Chondrocyte (in vitro differentiated cells): Measurements from ENCODE around the gene ITGB1. TPM values are rescaled to one million over a fixed set of nuclear protein-coding genes. Genes with fewer than 3 reads are reported as not detected.

Experiments used
- DNase-seq: peaks from one replicate; pipeline ENCODE4 v3.0.0; 2021; ENCODE audit warnings: mixed read lengths, low spot score
- H3K27ac Mint-ChIP-seq: one replicate; pipeline ENCODE4 v1.8.0; 2021; ENCODE audit warnings: mild to moderate bottlenecking, moderate library complexity, mixed read lengths; ENCODE audit not compliant: unreplicated experiment
- H3K27me3 Mint-ChIP-seq: 2 replicates; pipeline ENCODE4 v1.8.0; 2021; ENCODE audit warnings: low read depth, mixed read lengths
- H3K36me3 Mint-ChIP-seq: 2 replicates; pipeline ENCODE4 v1.8.0; 2021; ENCODE audit warnings: low read depth, mixed read lengths
- H3K4me1 Mint-ChIP-seq: 2 replicates; pipeline ENCODE4 v1.8.0; 2021; ENCODE audit warnings: low read depth, mild to moderate bottlenecking, mixed read lengths
- H3K4me3 Mint-ChIP-seq: one replicate; pipeline ENCODE4 v1.8.0; 2021; ENCODE audit warnings: mild to moderate bottlenecking, moderate library complexity, mixed read lengths; ENCODE audit not compliant: unreplicated experiment
- H3K9me3 Mint-ChIP-seq: 2 replicates; pipeline ENCODE4 v1.8.0; 2021; ENCODE audit warnings: low read depth, mixed read lengths
- CTCF ChIP-seq: fragments of 200-600 bp; sonication (generic); IDR thresholded peaks from 2 replicates; pipeline ENCODE4 v1.5.0; 2021; ENCODE audit warnings: antibody characterized with exemption, mild to moderate bottlenecking, moderate library complexity
- total RNA-seq: library from RNA; stranded (reverse); gene quantifications from 3 replicates; pipeline ENCODE4 v1.2.1, GENCODE V29; 2021

Gene ITGB1
- total RNA-seq, 1 donor from 2014 or later = 1,183 TPM

GRCh38 chr10:32976338-32976737, 18.3 kb upstream of the ITGB1 start:
- H3K27ac Mint-ChIP-seq = no peak overlapping the region
- H3K36me3 Mint-ChIP-seq = no peaks in the 10 kb centered on the region
- no peaks in the 10 kb centered on the region for H3K27me3 Mint-ChIP-seq
- no peak overlapping the region for H3K4me3 Mint-ChIP-seq
- DNase-seq = no peak
- TF ChIP-seq CTCF = no peak
- H3K9me3 Mint-ChIP-seq = no peaks in the 10 kb centered on the region
- peaks cover 19% of the 10 kb centered on the region for H3K4me1 Mint-ChIP-seq

- no peak overlapping the region for H3K4me3 Mint-ChIP-seq
- no peaks in the 10 kb centered on the region for H3K36me3 Mint-ChIP-seq
- H3K4me1 Mint-ChIP-seq = peaks cover 6% of the 10 kb centered on the region
- DNase-seq = no peak
- no peaks in the 10 kb centered on the region for H3K9me3 Mint-ChIP-seq
- TF ChIP-seq CTCF = no peak
- H3K27ac Mint-ChIP-seq = no peak overlapping the region
- no peaks in the 10 kb centered on the region for H3K27me3 Mint-ChIP-seq
Measured at GRCh38 chr10:32972929-32973328, 14.9 kb upstream of the ITGB1 start.

GRCh38 chr10:32972460-32972859, 14.4 kb upstream of the ITGB1 start:
- peaks cover 6% of the 10 kb centered on the region for H3K4me1 Mint-ChIP-seq
- no peak overlapping the region for H3K4me3 Mint-ChIP-seq
- no peak overlapping the region for H3K27ac Mint-ChIP-seq
- H3K36me3 Mint-ChIP-seq = no peaks in the 10 kb centered on the region
- no peak for DNase-seq
- H3K27me3 Mint-ChIP-seq = no peaks in the 10 kb centered on the region
- H3K9me3 Mint-ChIP-seq = no peaks in the 10 kb centered on the region
- no peak for TF ChIP-seq CTCF

GRCh38 chr10:32971536-32972091, 13.6 kb upstream of the ITGB1 start:
- Mint-ChIP-seq H3K27me3 (no peaks in the 10 kb centered on the region), H3K4me1 (peaks cover 6% of the 10 kb centered on the region), H3K9me3 (no peaks in the 10 kb centered on the region), H3K27ac (no peak overlapping the region), H3K4me3 (no peak overlapping the region), H3K36me3 (no peaks in the 10 kb centered on the region)
- no peak for DNase-seq
- no peak for TF ChIP-seq CTCF

GRCh38 chr10:32970910-32971309, 12.9 kb upstream of the ITGB1 start:
- no peak for TF ChIP-seq CTCF
- DNase-seq = no peak
- peaks cover 6% of the 10 kb centered on the region for H3K4me1 Mint-ChIP-seq
- no peak overlapping the region for H3K4me3 Mint-ChIP-seq
- peaks cover 5% of the 10 kb centered on the region for H3K9me3 Mint-ChIP-seq
- no peak overlapping the region for H3K27ac Mint-ChIP-seq
- no peaks in the 10 kb centered on the region for H3K36me3 Mint-ChIP-seq
- no peaks in the 10 kb centered on the region for H3K27me3 Mint-ChIP-seq
